KMS-11 (cell line): Measurements from ENCODE around the gene UBQLNL.

ENCODE experiments used
- H2AFZ ChIP-seq: fragments of 200-600 bp; sonication (generic); 2 replicates; pipeline ENCODE4 v1.6.1; 2016; ENCODE audit warnings: antibody characterized with exemption, mixed run types, low read depth
- H3K27ac ChIP-seq: fragments of 200-600 bp; sonication (generic); 2 replicates; pipeline ENCODE4 v1.6.1; 2016; ENCODE audit warnings: mild to moderate bottlenecking, mixed run types
- H3K27me3 ChIP-seq: fragments of 200-600 bp; sonication (generic); 2 replicates; pipeline ENCODE4 v1.6.1; 2017; ENCODE audit warnings: mild to moderate bottlenecking, low read depth, mixed run types, moderate library complexity; ENCODE audit not compliant: insufficient read depth
- H3K36me3 ChIP-seq: fragments of 200-600 bp; sonication (generic); 2 replicates; pipeline ENCODE4 v1.6.1; 2017; ENCODE audit warnings: mild to moderate bottlenecking, mixed run types; ENCODE audit not compliant: insufficient read depth
- H3K4me1 ChIP-seq: fragments of 200-600 bp; sonication (generic); 2 replicates; pipeline ENCODE4 v1.6.1; 2016; ENCODE audit warnings: mild to moderate bottlenecking, low read depth, mixed run types; ENCODE audit not compliant: poor library complexity, severe bottlenecking
- H3K4me2 ChIP-seq: fragments of 200-600 bp; sonication (generic); 2 replicates; pipeline ENCODE4 v1.7.0; 2016; ENCODE audit warnings: mild to moderate bottlenecking, mixed run types
- H3K4me3 ChIP-seq: fragments of 200-600 bp; sonication (generic); IDR thresholded peaks from 2 replicates; pipeline ENCODE4 v1.6.1; 2017; ENCODE audit warnings: low read depth, low read length, mixed read lengths; ENCODE audit not compliant: insufficient read depth
- H3K79me2 ChIP-seq: fragments of 200-600 bp; sonication (generic); 2 replicates; pipeline ENCODE4 v1.6.1; 2016; ENCODE audit warnings: low read depth, mixed run types; ENCODE audit not compliant: insufficient read depth
- H3K9ac ChIP-seq: fragments of 200-600 bp; sonication (generic); 2 replicates; pipeline ENCODE4 v1.6.1; 2016; ENCODE audit warnings: mild to moderate bottlenecking, mixed run types
- H4K20me1 ChIP-seq: fragments of 200-600 bp; sonication (generic); 2 replicates; pipeline ENCODE4 v1.6.1; 2016; ENCODE audit warnings: mild to moderate bottlenecking, mixed run types; ENCODE audit not compliant: insufficient read depth
- TF ChIP-seq, protein P1 (sequence below): fragments of 200-600 bp; sonication (generic); conservative IDR thresholded peaks from 2 replicates; pipeline ENCODE4 v1.6.1; 2017; ENCODE audit warnings: low read depth, mild to moderate bottlenecking, antibody characterized with exemption, low read length, moderate library complexity, mixed read lengths

Gene UBQLNL

DNA sequence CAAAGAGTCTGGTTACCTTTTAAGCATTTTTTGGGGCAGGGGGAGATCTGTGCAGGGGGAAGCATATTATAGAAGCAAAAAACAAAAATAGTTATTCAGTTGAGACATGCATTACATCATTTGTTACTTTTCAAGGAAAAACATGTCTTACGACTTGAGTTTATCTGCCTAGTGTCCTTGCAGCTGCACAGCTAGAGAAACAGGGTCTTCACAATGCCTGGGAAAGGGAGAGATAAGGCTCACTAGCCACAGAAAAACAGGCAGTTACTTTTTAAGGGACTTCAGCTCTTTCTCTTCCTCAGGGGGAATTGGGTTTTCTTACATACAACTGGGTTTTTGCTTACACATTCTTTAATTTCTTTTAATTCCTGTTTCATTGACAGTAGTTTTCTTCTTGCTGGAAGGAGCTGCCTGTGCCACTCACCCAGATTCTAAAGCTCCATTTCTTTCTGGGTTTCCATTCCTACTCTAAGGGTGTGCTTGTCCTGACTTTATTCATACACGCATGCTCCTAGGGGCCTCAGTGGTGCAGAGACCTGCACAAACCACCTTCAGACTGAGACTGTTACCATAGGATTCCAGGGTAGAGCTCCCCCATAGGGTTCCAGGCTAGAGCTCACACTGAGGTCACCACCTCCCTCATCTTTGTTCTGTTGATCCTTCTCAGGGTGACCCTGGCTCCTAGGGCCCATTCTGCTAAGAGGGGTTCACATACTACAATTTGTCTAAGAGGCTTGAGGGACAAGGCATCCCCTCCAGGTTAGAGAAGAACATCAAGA is 14.7 kb upstream of the UBQLNL start:
- Histone ChIP-seq H2AFZ (no peak overlapping the region), H3K4me2 (no peak overlapping the region), H3K4me1 (no peaks in the 10 kb centered on the region), H4K20me1 (no peaks in the 10 kb centered on the region), H3K27ac (no peak overlapping the region), H3K4me3 (no peak overlapping the region), H3K9ac (no peak overlapping the region), H3K79me2 (no peaks in the 10 kb centered on the region), H3K36me3 (no peaks in the 10 kb centered on the region), H3K27me3 (no peaks in the 10 kb centered on the region)
- TF ChIP-seq, protein P1, sequence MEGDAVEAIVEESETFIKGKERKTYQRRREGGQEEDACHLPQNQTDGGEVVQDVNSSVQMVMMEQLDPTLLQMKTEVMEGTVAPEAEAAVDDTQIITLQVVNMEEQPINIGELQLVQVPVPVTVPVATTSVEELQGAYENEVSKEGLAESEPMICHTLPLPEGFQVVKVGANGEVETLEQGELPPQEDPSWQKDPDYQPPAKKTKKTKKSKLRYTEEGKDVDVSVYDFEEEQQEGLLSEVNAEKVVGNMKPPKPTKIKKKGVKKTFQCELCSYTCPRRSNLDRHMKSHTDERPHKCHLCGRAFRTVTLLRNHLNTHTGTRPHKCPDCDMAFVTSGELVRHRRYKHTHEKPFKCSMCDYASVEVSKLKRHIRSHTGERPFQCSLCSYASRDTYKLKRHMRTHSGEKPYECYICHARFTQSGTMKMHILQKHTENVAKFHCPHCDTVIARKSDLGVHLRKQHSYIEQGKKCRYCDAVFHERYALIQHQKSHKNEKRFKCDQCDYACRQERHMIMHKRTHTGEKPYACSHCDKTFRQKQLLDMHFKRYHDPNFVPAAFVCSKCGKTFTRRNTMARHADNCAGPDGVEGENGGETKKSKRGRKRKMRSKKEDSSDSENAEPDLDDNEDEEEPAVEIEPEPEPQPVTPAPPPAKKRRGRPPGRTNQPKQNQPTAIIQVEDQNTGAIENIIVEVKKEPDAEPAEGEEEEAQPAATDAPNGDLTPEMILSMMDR: no peak

DNA sequence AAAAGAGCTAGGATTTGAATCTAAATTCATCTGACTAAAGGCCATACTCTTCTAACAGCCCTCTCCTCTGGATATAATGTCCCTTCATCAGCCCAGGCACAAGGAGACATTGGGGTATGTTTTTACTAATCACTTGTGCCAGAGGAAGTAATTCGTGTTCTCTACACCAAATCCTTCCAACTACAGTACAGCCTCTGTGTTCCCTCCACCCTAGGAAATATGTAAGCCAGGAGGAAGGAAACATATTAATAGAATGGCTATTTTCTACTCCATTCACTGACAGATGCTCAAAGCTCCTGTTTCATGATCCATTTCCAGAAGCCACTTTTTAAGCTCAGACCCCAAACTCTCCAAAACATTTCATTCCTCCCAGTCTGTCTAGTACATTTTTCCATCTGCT is 12.0 kb upstream of the UBQLNL start:
- no peak overlapping the region for H3K9ac ChIP-seq
- H3K4me3 ChIP-seq: no peak overlapping the region
- no peaks in the 10 kb centered on the region for H3K27me3 ChIP-seq
- no peak overlapping the region for H3K4me2 ChIP-seq
- H3K36me3 ChIP-seq: no peaks in the 10 kb centered on the region
- H2AFZ ChIP-seq: no peak overlapping the region
- H3K27ac ChIP-seq: no peak overlapping the region
- no peaks in the 10 kb centered on the region for H3K79me2 ChIP-seq
- H3K4me1 ChIP-seq: no peaks in the 10 kb centered on the region
- TF ChIP-seq, protein P1: no peak
- no peaks in the 10 kb centered on the region for H4K20me1 ChIP-seq

DNA sequence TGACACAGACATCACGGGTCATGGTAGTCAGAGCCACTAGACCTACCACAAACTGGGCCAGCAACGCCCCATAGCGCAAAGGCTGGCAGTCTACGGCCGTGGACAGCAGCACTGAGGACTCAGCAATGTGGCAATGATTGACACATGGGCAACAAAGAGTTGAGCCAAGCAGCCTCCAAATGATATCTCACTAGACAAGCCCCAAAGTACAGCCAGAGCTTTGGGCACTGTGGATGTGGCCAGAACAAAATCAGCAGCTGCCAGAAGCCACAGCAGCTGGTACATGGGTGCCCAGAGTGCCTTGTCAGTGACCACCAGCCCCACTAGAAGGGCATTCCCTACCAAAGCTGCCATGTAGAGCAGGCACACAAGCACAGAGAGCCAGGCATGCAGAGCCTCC is 11.2 kb upstream of the UBQLNL start:
- Histone ChIP-seq H3K79me2 (no peaks in the 10 kb centered on the region), H3K4me2 (no peak overlapping the region), H3K4me3 (no peak overlapping the region), H4K20me1 (no peaks in the 10 kb centered on the region), H3K27me3 (no peaks in the 10 kb centered on the region), H3K4me1 (no peaks in the 10 kb centered on the region), H3K9ac (no peak overlapping the region), H3K36me3 (no peaks in the 10 kb centered on the region), H3K27ac (no peak overlapping the region), H2AFZ (no peak overlapping the region)
- TF ChIP-seq, protein P1: no peak

DNA sequence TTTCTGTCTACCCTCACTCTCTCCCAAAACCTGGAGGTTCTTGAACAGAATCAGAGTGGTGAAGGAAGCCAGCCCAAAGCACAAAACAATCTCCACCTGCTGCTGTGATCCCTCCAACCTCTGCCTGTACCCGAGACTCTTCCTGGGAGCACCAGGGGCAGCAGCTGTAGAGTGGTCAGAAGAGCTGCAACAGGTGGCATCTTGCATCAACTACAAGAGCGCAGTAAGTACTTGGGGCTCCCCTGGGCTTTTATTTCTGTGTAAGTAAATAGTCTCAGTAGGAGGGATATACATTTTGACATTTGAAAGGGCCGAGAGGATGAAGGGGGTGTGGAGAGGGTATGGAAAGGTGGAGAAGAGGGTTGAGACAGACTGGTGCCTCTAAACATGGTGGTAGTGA is 8.3 kb upstream of the UBQLNL start:
- H3K9ac ChIP-seq: no peak overlapping the region
- no peaks in the 10 kb centered on the region for H3K4me1 ChIP-seq
- H3K4me2 ChIP-seq: no peak overlapping the region
- H3K27ac ChIP-seq: no peak overlapping the region
- no peaks in the 10 kb centered on the region for H3K36me3 ChIP-seq
- no peaks in the 10 kb centered on the region for H4K20me1 ChIP-seq
- H2AFZ ChIP-seq: no peak overlapping the region
- TF ChIP-seq, protein P1: no peak
- no peak overlapping the region for H3K4me3 ChIP-seq
- no peaks in the 10 kb centered on the region for H3K27me3 ChIP-seq
- no peaks in the 10 kb centered on the region for H3K79me2 ChIP-seq
